ENCODE measurements around the gene NBR1.
"Not testable (repeated sequence)": the region's sequence is repeated elsewhere in the genome, so short reads cannot be mapped to it uniquely, and the experiment has no call there.

- TF ChIP-seq ZNF24 (tag by site-specific recombination; IDR thresholded peaks at IDR 0.05); ZNF274 (IDR thresholded peaks at IDR 0.05; ENCODE audit: low read length); ZNF274 (tag by site-specific recombination; IDR thresholded peaks at IDR 0.05; ENCODE audit: borderline replicate concordance); CTCF (tag by site-specific recombination; IDR thresholded peaks at IDR 0.05); ZNF239 (tag by site-specific recombination; IDR thresholded peaks at IDR 0.05); ZNF558 (tag by site-specific recombination; IDR thresholded peaks at IDR 0.05); ZSCAN18 (tag by site-specific recombination; IDR thresholded peaks at IDR 0.05); ZNF837 (tag by site-specific recombination; IDR thresholded peaks at IDR 0.05); ZFP41 (tag by site-specific recombination; IDR thresholded peaks at IDR 0.05; ENCODE audit: borderline replicate concordance): not testable (repeated sequence)
Observed at GRCh38 chr17:43153197-43153835, 17.7 kb upstream of the NBR1 start.

All from HEK293 (cell line).